GM18909 (cell line): ENCODE data around the gene FHOD3.
A peak's percentile ranks its signal among the peaks of the same experiment; 100 is the strongest.
"Not testable (repeated sequence)": the region's sequence is repeated elsewhere in the genome, so short reads cannot be mapped to it uniquely, and the experiment has no call there.

Experiments
- ATAC-seq: cut with Tn5 transposase; IDR thresholded peaks from one replicate; pipeline ENCODE4 v1.9.1; 2021; ENCODE audit warnings: mild to moderate bottlenecking; ENCODE audit not compliant: unreplicated experiment, poor library complexity

FHOD3 gene

GRCh38 chr18:36782710-36783109, 485.2 kb downstream of the FHOD3 start:
- no peak for ATAC-seq

- no peak for ATAC-seq
These were observed 486.3 kb downstream of the FHOD3 start for GRCh38 chr18:36783792-36784191.

GRCh38 chr18:36786686-36787085, 489.2 kb downstream of the FHOD3 start:
- ATAC-seq = no peak

- ATAC-seq = no peak
These were observed 495.2 kb downstream of the FHOD3 start for GRCh38 chr18:36792634-36793283.

- no peak for ATAC-seq
These were observed 501.4 kb downstream of the FHOD3 start for GRCh38 chr18:36798738-36799473.

GRCh38 chr18:36805105-36805504, 507.6 kb downstream of the FHOD3 start:
- no peak for ATAC-seq

GRCh38 chr18:36808681-36809080, 511.2 kb downstream of the FHOD3 start:
- ATAC-seq = no peak

GRCh38 chr18:36809590-36810381, 512.3 kb downstream of the FHOD3 start:
- peak; percentile 97 for ATAC-seq

- no peak for ATAC-seq
These were observed 513.9 kb downstream of the FHOD3 start for GRCh38 chr18:36811430-36811829.

GRCh38 chr18:36811955-36812354, 514.4 kb downstream of the FHOD3 start:
- no peak for ATAC-seq

- ATAC-seq = no peak
These were observed 515.2 kb downstream of the FHOD3 start for GRCh38 chr18:36812678-36813077.

GRCh38 chr18:36813101-36813775, 515.7 kb downstream of the FHOD3 start:
- no peak for ATAC-seq

GRCh38 chr18:36813824-36814223, 516.3 kb downstream of the FHOD3 start:
- ATAC-seq = no peak

GRCh38 chr18:36814994-36815393, 517.5 kb downstream of the FHOD3 start:
- no peak for ATAC-seq

- not testable (repeated sequence) for ATAC-seq
These were observed 518.6 kb downstream of the FHOD3 start for GRCh38 chr18:36816096-36816495.

- ATAC-seq = no peak
These were observed 519.5 kb downstream of the FHOD3 start for GRCh38 chr18:36817039-36817438.

GRCh38 chr18:36818652-36819051, 521.1 kb downstream of the FHOD3 start:
- no peak for ATAC-seq

GRCh38 chr18:36819621-36820020, 522.1 kb downstream of the FHOD3 start:
- no peak for ATAC-seq

- no peak for ATAC-seq
These were observed 524.2 kb downstream of the FHOD3 start for GRCh38 chr18:36821681-36822080.

GRCh38 chr18:36825526-36825925, 528.0 kb downstream of the FHOD3 start:
- ATAC-seq = no peak

GRCh38 chr18:36826556-36826955, 529.0 kb downstream of the FHOD3 start:
- ATAC-seq = no peak
